Astrocyte of the hippocampus (primary cell): ENCODE data around the gene FOXP1.
"Not testable (repeated sequence)": the region's sequence is repeated elsewhere in the genome, so short reads cannot be mapped to it uniquely, and the experiment has no call there.

Experiments
- DNase-seq: peaks from one replicate; pipeline ENCODE4 v3.0.0; 2011; ENCODE audit warnings: low read depth, low spot score

FOXP1 gene

DNA sequence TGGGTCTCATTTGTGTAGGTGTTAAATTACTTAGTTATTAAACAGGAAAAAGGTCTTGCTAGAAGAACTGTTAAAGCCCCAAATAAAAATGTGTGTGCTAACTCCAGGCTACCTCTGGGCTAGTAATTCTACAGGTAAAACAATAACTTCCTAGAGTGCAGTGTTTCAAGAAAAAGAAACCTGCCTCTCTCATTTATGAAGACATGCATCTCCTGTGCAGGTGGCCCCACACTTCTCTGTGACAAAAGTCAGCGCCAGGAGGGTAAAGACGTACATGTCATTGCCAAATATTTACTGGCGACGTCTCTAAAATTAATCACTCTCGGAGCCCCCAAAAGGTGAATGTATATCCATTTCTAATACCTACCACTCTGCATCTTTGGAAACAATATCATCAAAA, 131.7 kb downstream of the FOXP1 start:
- no peak for DNase-seq

DNA sequence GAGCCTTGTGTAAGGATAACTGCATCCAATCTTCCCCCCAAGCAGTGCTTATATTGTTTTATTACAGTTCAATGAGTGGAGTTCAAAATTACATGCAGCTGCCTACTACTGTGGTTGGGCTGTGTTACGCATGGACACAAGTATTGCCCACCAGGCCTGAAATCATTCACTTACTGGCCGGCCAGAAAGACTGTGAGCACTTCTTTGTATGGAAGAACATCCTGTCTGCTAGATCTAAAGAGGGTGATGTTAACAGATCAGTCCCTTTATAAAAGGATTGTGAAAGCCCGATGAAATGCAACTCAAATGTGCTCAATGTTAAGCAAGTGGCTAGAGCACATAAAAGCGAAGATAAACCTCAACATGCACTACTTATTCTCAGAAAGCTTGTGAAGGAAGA, 132.5 kb downstream of the FOXP1 start:
- no peak for DNase-seq

DNA sequence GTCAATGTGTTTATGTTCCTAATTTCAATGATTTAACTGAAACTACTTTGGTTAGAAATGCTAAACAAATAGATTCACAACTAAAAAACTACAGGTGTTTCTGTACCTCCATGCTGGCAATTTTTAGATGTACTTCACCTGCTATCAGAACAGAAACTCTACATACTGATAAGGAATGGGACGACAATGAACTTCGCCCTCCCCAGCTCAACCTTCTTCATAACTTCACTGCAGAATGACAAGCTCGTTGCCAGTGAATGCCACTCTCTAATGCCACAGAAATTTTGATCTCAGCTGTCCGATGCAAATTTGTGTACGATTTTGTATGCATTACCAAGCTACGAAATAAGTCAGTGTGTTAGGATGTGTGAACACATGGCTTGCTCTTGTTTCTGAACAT, 133.4 kb downstream of the FOXP1 start:
- no peak for DNase-seq

DNA sequence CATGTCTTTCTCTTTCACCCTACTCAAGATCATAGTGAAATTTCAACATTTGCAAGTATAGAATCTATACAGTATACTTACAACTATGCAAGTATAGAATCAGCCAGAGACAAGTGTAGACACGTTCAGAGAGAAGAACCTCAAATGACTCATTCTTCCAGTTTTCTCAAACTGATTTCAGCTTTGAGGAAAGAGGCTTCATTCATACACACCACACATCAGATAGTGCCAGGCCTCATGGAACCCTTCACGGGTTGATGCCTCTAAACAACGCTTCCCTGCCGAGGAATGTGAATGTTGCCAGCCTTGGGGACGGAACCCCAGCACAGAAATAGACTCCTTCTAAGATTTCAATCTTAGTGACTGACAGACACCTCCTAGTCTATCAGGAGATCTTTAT, 135.7 kb downstream of the FOXP1 start:
- DNase-seq: peak; percentile 35

DNA sequence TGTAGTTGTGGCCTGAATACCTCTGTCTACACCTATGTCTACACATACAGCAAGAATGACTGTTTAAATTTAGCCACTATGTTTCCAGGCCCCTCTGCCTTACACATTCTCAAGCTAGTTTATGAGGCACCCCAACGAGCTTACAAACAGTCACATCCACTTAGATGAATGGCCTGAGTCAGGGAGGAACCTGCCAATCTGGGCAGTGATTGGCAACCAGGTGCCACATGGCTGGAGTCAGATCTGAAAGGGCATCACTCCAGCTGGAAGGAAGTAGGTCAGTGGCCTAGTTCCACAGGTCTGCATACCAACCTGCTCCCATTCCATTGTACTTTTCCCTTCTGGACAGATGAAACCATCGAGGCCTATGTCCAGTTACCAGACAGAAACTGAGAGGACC, 136.3 kb downstream of the FOXP1 start:
- no peak for DNase-seq

DNA sequence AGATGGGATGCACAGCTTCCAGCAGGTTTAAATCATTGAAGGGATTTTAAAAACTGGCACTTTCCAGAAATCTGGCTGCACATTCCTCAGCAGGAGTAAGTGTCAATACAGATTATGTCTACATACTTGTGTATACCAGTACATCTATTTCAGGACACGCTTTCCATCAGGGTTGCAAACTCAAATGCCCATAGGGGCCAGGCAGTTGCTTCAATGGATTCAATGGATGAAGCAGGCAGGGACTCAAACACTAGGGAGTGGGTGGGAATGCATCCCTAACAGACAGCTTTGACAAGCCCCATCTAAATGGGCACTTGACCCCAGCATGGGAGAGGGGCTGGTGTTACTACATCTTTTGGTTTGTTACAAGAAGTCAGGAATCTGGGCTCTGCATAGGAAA, 136.8 kb downstream of the FOXP1 start:
- DNase-seq: no peak

DNA sequence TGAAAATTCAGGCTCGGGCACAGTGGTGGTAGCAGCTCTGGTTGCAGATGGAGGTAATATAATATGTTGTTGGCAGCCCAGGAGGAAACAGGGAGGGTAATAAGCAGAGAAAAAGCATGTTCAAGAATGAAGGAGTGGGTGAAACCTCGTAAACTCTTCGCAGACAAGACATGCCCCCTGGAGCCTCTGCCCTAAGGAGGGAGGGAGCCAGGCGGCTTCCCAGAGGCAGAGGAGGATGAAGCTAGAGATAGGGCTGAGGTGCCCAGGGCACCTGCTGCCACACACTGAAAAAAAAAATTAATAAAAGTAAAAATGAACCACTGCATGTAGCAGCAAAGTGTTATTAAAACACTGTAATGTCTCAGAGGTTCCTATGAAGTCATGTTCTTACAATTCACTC, 137.3 kb downstream of the FOXP1 start:
- no peak for DNase-seq

DNA sequence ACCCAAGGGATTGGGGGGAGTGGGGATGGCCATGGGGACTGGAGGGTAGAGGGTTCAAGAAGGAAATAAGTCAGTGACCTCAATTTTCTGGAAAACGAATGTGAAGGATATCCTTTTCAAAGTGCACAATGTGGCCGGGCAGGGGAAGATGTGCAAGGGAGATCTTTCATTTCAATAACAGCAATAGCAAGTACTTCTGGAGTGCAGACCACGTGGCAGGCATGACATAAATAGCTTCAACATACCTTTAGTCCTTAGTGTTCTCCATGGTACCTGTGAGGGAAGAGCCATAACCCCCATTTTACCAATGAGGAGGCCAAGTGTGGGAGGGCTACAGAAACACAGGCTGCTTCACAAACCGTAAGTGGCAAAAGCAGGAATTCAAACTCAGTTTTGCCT, 138.7 kb downstream of the FOXP1 start:
- no peak for DNase-seq

DNA sequence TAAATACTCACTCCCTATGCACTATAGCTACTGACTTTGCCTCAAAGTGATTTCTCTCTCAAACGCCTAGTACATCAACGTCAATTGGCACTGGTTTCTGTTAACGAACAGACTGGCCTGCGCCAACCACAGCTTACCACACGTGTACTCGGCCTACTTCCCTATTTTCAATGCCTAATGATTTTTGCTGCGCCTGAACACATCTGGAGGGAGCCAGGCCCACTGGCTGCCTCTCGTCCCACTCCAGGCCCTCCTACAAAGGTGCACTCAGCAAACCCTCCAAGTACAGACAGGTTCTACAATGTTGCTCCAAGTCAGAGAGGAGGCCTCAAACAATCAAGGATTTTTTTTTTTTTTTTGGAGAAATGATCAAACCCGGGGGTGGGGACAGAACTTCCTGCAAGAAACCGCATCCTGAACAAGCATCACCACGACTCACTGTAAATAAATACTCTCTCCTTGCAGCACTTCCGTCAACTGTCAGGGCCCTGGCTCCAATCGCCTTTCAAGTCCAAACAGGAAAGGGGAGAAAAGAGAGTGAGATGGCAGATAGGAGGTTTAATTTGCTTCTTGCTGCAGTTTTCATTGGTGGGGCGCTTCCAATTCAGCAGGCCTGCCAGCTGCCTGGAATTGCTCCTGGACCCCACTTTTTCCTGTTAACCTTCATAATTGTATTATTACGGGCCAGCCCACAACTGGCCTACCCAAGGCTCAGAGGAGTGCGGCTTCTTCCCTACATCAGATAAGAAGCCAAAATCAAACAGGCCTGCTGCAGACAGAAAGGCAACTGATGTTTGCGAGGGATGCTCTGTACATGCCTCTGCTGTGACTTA, 139.3 kb downstream of the FOXP1 start:
- DNase-seq: no peak

DNA sequence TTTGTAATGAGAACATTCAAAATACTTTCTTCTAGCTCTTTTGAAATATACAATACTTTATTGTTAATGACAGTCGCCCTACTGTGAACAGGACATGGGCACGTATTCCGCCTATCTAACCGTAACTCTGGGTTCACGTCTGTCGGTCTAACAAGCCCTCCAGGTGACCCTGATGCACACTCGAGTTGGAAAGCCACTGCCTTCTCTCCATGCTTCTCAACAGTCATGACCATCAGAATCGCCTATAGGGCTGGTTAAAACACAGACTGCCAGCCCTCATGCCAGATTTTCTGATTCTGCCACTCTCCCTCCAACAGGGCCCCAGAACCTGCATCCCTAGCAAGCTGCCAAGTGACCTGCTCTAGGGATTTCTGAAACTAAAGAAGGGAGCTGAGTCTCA, 140.2 kb downstream of the FOXP1 start:
- no peak for DNase-seq

DNA sequence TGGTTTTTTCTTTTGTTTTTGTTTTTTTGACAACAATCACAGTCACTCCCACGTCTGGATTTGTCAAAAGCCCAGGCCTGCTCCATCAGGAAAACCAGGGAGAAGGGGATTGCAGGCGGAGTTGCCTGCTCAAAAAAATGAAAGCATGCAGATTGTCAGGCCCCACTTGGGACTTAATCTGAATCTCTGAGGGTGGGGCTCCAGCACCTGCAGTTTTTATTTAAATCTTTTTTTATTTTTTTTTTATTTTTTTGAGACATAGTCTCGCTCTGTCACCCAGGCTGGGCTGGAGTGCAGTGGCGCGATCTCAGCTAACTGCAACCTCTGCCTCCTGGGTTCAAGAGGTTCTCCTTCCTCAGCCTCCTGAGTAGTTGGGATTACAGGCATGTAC, 140.9 kb downstream of the FOXP1 start:
- no peak for DNase-seq

DNA sequence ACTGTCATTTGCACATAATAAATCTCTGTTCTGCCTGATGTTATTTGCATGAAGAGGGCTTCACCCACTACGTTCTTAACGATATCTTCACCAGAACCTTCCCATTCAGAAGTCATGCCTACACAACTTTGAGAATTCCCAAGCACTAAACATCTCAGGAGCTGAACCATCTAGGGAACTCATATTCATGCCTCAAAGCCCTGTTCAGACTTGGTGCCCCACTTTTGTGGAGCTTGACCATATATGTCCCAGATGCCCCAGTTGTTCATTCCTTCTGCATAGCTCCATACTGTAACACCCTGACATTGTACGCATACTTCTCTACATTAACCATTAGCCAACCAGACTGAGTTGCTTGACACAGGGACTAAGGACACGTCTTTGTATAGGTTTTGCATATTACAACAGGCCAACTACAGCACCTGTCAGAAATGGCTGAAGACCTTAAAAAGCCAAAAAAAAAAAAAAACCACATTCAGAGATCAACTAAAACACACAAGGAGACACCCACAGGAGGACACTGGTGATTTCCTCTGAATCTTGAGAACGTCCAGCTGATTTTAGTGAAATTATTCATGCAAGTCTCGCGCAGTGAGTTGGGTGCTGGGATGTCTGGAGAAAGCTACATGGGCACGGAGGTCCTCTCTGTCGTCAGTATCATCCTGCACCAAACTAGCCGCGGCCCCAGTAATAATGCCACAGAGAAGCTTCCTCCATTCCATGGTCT, 141.4 kb downstream of the FOXP1 start:
- no peak for DNase-seq

DNA sequence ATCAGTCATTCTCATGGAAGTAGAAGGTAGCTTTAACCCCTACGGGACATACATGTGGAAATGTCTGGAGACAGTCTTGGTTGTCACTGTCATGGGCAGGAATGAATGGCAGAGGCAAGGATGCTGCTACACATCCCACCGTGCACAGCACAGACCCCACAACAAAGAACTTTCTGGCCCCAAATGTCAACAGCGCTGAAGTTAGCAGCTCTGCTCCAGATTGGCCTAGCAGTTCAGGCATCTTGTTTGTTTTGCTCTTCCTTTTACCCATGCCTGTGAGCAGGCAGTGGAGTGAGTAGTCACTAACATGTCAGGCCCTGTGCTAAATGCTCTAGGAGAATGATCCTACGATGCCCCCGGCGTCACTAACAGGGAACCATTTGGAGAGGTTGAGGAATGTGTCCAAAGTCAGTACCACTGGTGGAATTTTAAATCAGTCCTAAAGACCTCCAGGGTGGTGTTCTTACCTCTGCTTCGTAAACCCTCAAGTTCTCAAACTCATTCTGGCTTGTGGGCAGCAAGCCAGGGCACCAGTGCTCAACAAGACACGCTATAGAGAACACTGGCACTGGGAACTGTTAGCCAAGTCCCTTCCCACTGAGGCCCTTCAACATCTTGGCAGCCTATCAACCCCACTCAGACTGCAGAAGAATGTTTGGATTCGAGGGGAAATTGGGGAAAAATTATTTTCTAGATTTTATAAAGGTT, 142.2 kb downstream of the FOXP1 start:
- peak; percentile 72 for DNase-seq

DNA sequence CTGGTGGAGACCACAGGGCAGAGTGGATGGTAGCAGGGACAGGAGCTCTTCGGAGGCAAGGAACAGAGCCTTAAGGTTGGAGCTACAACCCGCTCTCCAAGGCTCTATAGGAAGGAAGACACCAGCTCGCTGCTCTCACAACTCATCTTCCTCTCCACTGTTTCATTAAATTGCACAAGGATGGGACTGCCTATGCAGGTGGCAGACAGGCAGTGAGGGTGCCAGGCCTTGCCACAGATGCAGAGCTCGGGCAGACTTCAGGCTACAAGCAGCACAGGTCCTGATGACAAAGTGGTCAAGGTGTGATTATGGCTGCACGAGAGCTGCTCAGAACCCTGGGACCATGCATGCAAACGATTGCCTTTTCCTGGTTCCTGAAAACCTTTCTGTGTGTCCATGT, 144.6 kb downstream of the FOXP1 start:
- no peak for DNase-seq

DNA sequence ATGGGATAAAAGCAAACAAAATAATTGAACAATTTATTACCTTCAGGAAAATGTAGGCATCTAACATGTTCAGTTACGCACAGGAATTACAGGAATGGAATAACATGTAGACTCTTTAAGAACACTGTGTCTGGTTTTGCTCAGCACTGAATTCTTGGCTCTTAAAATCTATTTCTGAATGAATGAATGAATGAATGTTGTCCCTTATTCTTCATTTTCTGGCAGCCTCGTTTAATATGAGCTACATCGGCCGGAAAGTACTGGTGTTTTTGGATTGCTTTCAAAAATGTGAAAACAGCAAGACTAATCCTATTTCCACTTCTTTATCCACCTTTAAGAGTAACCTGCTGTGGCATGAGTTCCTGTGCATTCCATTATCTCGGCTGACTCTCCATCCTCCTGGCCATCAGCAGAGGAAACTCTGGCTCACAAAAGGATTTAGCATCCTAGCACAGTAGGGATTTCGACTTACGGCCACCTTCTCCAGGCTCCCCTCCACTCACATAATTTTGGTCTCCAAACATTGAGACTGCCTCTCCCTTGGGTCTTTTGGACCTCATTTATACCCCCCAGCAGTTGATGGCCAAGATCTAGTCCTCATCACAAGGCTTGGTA, 145.3 kb downstream of the FOXP1 start:
- DNase-seq: no peak

DNA sequence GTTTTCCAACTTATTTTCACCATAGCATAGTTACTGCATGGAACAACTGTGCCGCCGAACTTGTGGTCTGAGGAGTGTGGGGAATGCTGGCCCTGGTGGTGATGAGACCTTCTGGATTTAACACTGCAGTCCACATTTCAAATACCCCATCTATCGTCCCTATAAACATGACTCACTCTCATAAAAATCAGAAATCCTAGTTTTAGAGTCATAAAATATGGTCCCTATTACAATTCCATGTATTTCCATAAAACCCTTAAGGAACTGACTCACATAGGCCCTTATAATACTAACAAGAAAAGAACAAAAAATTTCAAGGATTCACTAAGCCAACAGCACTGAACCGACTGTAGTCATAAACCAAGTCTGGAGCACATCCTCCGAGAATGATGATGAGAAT, 147.2 kb downstream of the FOXP1 start:
- DNase-seq: no peak

DNA sequence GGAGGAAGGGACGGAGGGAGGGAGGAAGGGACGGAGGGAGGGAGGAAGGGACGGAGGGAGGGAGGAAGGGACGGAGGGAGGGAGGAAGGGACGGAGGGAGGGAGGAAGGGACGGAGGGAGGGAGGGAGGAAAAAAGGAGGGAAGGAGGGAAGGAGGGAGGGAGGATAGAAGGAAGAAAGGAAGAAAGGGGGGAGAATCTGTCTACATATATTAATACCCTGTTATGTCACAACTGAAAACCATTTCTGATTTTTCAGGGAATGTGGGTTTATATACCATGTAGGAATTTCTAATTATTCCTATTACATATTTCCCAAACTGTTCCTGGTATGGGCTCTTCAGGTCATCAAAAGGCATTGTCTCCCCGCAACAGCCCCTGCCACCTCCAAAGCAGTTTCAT, 147.7 kb downstream of the FOXP1 start:
- DNase-seq: not testable (repeated sequence)

DNA sequence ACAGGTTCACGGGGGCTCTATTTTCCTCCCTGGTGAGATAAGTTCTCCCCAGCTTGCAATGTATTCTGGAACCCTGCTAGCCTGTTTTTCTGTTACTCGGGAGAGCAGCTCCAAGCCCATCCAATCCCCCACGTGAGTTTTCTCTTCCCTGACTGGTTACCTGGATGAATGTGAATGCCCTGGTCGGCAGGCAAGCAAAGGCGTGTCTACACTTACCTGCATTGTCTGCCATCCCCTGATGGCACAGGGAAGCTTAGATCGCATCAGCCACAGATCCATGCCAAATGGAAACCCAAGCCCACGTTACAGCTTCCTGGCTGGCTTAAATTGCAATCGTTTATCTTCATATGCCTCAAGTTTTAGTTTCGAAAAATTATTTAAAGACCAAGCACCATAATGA, 149.9 kb downstream of the FOXP1 start:
- DNase-seq: no peak

DNA sequence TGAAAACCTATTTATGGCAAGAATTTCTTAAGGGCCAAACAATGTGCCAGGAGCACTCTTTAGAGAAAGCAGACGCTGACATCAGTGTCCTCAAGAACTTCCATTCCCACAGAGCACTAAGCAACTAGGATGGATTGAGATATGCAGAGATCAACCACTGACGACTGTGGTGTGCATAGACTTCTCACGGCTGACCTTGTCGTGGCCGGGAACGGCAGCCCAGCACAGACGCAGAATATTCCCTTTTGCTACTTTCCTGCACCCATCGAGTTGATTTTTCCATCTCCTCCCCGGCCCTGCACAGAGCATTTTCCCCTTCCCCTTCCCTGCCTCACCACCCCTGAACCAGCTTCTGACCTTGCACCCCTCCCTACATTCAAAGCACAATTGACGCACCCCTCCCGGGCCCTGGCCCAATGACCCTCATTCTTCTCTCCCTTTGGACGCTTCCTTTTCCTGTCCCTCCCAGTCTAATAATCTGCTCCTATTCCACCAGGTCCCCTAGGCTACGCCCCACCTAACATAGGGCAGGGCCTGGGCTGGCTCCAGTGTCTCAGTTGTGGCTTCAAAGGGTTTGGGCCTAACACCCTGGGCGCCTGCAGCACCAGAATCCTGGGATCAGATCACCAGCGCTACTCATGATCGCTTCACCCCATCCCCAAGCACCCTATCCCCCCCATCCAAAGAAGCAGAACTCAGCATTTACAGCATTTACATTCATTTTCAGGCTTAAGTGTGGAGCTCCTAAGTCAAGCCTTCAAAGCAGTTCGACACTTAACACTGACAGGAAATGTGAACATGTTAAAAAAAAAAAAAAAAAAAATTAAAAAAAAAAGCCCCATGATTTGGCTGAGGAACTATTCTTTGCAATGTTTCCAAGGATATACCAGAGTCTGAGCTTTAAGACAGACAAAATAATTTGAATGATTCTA, 151.2 kb downstream of the FOXP1 start:
- DNase-seq: no peak

DNA sequence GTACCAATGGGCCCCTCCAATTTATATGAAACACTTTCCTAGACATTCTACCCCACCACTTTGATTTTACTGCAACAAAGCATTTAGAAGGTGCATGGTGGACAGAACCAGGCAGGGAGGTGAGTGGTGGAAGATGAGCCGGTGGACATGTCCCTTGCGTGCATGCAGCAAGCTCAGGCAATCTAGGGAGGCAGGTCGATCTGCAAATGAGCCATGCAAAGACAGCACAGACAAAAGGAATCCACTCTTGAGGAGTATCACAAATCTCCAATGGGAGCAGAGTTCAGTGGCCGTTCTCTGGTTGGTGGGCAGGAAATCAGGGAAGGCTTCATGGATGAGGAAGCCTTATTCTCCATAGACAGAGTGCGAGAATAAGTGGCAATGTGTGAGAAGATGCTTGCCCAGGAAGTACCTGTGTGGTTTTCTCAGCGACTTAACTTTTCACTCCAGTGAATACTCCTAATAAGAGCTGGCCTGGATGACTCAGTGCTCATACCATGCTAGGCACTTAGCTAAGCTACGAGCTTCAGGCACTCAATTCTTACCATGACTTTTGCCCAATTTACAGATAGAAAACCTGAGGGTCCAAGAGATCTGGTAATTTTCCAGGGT, 152.5 kb downstream of the FOXP1 start:
- no peak for DNase-seq

DNA sequence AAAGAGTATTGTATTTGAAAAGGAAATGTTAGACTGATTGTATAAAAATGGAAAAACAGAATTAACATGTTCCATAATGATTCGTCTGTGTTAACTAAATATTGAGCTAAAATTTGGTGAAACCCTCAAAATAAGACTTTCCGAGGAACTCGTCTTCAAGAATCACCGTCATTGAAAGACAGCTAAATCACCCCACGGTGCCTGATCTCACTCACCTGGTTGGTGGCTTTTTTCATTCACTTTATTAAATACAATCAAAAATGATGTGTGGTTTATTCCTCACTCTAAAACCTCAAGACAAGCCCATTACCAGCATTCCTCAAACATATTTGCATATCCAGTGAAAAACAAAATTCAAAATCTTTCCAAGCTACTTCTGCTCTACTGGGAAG, 153.9 kb downstream of the FOXP1 start:
- DNase-seq: no peak
